ENCODE data around the gene ERBB4.

DNA sequence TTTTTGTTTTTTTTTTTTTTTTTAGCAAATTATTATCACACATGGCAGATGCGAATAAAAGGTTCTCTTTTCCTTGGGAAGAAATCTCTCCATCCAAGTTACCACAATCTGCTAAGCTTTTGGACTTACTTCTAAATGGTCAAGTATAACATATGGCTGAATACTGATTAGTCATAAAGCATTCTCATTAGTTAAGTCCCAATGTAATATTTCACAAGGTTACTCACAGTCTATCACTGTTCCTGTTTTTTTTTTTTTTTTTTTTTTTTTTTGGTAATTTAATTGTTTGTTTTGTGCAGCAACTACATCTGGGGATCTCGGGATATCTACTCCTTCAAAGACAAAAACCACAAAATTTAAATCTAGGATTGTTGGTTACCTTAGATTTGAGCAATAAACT lies 1210.5 kb downstream of the ERBB4 start:
- TF ChIP-seq, protein P1, sequence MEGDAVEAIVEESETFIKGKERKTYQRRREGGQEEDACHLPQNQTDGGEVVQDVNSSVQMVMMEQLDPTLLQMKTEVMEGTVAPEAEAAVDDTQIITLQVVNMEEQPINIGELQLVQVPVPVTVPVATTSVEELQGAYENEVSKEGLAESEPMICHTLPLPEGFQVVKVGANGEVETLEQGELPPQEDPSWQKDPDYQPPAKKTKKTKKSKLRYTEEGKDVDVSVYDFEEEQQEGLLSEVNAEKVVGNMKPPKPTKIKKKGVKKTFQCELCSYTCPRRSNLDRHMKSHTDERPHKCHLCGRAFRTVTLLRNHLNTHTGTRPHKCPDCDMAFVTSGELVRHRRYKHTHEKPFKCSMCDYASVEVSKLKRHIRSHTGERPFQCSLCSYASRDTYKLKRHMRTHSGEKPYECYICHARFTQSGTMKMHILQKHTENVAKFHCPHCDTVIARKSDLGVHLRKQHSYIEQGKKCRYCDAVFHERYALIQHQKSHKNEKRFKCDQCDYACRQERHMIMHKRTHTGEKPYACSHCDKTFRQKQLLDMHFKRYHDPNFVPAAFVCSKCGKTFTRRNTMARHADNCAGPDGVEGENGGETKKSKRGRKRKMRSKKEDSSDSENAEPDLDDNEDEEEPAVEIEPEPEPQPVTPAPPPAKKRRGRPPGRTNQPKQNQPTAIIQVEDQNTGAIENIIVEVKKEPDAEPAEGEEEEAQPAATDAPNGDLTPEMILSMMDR (IDR thresholded peaks at IDR 0.05): no peak
- no peak for TF ChIP-seq POLR2A (IDR thresholded peaks at IDR 0.05)

Measured in uterus (tissue), 2 donors.